Sciatic nerve (tissue), 2 donors: ENCODE measurements around the gene LRP3. TPM values are rescaled to one million over a fixed set of nuclear protein-coding genes. Genes with fewer than 3 reads are reported as not detected.
"Not testable (repeated sequence)": the region's sequence is repeated elsewhere in the genome, so short reads cannot be mapped to it uniquely, and the experiment has no call there.

Source experiments
- ATAC-seq: fragments of 200-7000 bp; cut with Tn5 transposase; one replicate; pipeline ENCODE4 v1.9.1; 2020; ENCODE audit warnings: mild to moderate bottlenecking, moderate library complexity
- DNase-seq: peaks from one replicate; pipeline ENCODE4 v3.0.0-alpha.2; 2020; ENCODE audit warnings: low spot score
- intact Hi-C: fragments of 100-400 bp; cut with DNase I; formaldehyde crosslinking; loops from one replicate; pipeline ENCODE4 v1.14.2; 2022
- total RNA-seq: library from RNA; stranded (reverse); fragmentation: NEBNext Ultra II Directional; extraction: Animal tissue kit (Norgen Biotek cat#: 25700); gene quantifications from one replicate; pipeline ENCODE4 v1.2.1, GENCODE V29; 2021
- donor health status: DM: no; HTN: no; CAD: no.
- donor health status: DM: no; HTN: no; CAD: no.

Gene LRP3
- total RNA-seq, 1 donor from 2014 or later = 21.7 TPM

GRCh38 chr19:33174186-33174585 lies 19.9 kb upstream of the LRP3 start:
- no peak for DNase-seq
- ATAC-seq = no peak
- intact Hi-C loops = no loop called here

- DNase-seq (no peak), ATAC-seq (no peak)
- intact Hi-C loops = no loop called here
These were observed 18.9 kb upstream of the LRP3 start for GRCh38 chr19:33175156-33175782.

DNA sequence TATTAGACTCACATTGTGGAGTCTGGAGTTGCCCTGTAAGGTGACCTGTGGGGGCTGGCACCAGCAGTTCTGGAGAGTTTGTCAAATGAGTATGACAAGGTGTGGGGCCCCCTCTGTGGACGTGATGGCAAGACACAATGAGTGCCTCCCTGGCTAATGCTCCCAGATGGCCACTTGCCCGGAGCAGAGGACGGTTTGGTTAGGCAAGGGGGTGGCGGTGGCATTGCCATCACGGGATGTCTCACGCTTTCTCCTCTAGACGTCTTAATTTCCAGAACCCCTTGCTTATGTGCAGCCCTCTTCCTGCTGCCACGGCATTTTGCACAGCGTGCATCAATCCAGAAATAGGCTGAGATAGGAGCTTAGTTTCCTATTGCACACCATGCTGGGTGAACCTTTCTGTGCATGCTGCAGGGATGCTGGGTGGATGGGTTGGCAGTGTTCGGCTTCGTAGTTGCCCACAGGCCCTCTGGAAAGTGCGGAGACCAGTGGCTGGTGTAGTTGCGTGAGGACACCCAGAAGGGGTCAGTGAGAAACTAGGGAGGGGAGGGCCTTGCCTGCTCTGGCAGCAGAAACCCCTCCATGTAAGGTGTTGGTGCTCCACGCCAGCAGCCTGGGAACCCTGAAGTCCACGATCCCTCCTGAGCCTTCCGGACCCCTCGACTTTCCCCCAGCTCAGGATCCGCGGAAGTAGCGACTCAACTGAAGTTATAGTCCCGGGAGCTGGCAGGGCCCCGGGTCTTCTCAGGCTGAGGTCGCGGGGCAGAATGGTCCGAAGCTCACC lies 18.1 kb upstream of the LRP3 start:
- ATAC-seq (no peak), DNase-seq (no peak)
- intact Hi-C loops = no loop called here

DNA sequence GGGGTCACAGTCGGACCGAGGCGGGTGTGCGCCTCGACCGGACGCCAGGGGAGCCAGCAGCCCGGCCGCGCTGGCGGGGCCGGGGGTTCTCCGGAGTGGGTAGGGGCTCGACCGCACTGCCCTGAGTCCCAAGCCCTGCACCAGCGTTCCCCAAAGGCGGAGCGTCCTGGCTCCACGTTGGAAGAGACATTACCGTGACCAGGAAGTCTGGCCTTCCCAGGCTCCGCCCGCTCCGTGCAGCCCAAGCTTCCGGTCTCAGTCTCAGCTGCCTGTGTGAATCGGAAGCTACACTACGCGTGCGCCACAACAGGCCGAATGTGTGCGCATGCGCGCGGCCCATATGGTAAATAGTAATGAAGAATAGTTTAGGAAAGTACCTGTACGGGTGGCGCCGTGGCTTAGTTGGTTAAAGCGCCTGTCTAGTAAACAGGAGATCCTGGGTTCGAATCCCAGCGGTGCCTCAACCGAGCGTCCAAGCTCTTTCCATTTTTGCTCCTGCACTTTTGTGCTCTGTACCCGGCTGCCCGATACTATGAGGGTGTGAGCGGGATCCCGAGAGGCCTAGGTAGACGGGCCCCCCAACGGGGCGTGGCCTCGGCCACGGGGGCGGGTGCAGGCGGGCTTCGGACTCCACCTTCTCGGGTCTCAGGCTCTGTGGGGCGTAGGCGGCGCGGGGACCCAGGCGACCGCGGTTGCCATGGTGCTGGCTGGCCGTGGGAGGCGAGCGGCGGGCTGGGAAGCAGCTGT lies 17.3 kb upstream of the LRP3 start:
- ATAC-seq (peak; percentile 96), DNase-seq (peak; percentile 97)
- intact Hi-C loops = no loop called here

GRCh38 chr19:33177417-33177979 lies 16.6 kb upstream of the LRP3 start:
- intact Hi-C loops = no loop called here
- no peak for DNase-seq
- peak; percentile 27 for ATAC-seq

DNA sequence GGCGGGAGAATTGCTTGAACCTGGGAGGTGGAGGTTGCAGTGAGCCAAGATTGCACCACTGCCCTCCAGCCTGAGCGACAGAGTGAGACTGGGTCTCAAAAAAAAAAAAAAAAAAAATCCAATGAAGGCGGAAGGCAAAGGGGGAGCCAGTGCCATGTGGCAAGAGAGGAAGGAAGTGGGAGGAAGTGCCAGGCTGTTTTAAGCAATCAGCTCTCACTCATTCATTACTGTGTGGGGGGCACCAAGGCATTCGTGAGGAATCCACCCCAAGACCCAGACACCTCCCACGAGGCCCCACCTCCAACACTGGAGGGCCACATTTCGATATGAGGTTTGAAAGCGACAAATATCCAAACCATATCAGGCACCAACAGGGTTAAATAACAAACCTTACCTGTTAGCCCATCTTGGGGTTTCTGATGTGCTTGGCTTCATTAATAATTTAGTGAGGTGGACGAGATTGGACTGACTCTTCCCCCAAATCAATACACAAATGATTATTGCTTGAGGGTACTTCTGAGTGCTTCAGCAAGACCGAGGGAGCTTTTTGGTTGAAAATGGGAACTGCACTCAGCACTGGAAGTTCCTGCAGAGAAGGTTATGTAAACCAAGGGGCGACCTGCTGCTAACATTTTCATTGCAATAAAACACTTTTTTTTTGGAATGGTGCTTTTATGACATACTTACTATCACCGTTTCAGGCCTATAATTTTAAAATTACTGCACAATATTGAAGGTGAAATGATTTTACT lies 7.5 kb upstream of the LRP3 start:
- intact Hi-C loops = no loop called here
- DNase-seq (peak; percentile 36), ATAC-seq (peak; percentile 29)

GRCh38 chr19:33187183-33187540 lies 7.0 kb upstream of the LRP3 start:
- DNase-seq = peak; percentile 47
- no peak for ATAC-seq
- intact Hi-C loops = no loop called here

DNA sequence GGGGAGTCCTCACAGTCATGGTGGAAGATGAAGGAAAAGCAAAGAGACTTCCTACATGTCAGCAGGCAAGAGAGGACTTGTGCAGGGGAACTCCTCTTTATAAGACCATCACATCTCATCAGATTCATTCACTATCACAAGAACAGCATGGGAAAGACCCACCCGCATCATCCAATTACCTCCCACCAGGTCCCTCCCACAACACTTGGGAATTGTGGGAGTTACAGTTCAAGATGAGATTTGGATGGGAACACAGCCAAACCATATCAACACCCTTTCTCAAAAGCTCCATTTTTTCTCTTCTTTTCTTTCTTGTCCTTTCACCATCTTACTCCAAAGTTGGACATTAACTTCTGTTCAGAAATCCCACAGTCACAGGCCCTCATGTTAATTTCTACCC lies 4.7 kb upstream of the LRP3 start:
- intact Hi-C loops = no loop called here
- no peak for DNase-seq

DNA sequence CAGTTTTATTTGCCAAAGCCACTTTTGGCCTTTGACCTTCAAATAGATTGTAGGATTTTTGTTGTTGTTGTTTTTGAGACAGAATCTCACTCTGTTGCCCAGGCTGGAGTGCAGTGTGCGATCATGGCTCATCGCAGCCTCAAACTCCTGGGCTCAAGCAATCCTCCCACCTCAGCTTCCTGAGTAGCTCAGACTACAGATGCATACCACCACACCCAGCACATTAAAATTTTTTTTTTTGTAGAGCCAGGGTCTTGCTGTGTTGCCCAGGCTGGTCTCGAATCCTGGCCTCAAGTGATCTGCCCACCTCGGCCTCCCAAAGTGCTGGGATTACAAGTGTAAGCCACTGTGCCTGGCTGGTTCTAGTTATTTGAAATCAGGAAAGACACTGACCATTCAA lies 3.0 kb upstream of the LRP3 start:
- ATAC-seq, DNase-seq, intact Hi-C loops: not testable (repeated sequence)

More for the DNA sequence above, 4.7 kb upstream of the LRP3 start:
- no peak for ATAC-seq

GRCh38 chr19:33191501-33191900 lies 2.6 kb upstream of the LRP3 start:
- ATAC-seq = no peak
- peak; percentile 26 for DNase-seq
- intact Hi-C loops = no loop called here

DNA sequence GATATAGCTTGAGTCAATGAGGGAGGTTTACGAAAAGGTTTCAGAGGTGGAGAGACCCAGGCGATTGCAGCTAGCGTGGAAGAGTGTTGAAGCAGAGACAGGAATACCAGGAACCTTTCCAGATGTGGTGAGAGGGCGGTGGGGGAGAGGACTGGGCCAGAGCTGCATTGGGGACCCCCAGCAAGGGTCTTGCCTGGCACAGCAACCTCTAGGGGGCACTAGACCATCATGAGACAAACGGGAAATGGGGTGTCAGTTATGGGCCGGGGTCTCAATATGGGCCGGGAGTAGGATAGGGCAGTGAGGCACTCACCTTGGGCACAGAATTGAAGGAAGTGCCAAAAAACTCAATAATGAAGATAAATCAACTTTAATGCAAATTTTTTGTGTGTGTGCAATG lies 2.1 kb upstream of the LRP3 start:
- peak; percentile 44 for DNase-seq
- intact Hi-C loops = no loop called here
- no peak for ATAC-seq

DNA sequence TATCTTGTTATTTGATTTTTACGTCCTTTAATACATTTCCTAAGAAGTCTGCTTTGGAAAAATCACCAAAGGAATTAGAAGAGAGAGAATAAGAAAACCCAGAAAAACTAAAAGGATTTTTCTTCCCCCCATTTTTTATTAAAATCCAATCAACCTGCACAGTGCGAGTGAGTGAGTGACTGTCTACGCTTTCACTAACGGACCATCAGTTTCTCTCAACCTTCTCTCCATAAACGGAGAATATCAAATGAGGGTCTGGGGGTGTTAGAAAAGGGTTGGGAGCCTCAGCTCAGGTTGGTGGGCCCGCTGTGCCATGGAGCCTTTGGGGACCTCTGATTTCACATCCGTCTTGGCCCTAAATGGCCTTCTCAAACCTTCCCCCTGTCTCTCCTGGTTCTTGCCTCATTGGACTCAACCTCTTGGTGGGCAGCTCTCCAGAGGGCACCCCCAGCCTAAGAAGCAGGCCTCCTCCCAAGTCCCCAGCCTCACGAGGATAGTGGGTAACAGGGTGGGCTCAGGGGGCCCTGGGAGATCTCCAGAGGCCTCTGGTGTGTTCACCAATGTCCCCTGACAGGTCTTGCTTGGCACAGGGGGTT lies 763 bp upstream of the LRP3 start:
- DNase-seq (no peak), ATAC-seq (no peak)
- intact Hi-C loops = no loop called here

- no peak for ATAC-seq
- intact Hi-C loops = no loop called here
These were observed 379 bp downstream of the LRP3 start for GRCh38 chr19:33194532-33194885.

DNA sequence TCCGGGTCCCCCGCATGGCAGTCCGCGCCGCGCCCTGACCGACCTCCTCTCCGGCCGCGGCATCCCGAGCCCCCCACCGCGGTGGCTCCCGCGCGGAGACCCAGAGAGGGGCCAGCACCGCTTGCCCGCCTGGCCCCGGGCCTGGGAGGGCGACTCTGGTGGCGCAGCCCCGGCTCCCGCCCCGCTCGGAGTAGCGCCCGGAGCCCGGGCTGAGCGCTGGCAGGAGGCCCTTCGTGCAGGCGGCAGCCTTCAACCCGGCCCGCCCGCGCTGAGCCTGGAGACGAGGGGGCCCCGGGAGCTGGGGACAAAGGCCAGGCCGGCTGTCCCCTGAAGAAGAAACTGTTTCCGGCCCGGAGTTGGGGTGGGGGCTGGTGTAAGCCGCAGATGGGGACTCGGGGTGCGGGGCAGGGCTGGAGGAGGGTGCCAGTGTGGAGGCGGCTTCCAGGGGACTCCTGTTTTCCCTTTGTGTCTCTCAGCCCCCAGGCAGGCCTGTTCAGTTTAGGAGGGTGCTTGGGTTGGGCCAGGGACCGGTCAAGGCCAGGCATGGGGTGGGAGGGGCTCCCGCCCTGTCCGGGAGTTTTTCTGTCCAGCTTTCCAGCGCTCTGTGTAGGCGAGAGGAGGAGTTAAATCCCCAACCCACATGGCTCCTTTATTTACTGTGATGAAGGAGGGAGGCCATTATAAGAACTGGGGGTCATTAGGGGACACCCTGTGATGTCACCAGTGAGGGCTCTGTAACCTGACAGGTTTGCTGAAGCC lies 935 bp downstream of the LRP3 start:
- ATAC-seq (peak; percentile 79), DNase-seq (no peak)
- intact Hi-C loops = no loop called here

More at GRCh38 chr19:33194532-33194885, 379 bp downstream of the LRP3 start:
- DNase-seq = no peak

DNA sequence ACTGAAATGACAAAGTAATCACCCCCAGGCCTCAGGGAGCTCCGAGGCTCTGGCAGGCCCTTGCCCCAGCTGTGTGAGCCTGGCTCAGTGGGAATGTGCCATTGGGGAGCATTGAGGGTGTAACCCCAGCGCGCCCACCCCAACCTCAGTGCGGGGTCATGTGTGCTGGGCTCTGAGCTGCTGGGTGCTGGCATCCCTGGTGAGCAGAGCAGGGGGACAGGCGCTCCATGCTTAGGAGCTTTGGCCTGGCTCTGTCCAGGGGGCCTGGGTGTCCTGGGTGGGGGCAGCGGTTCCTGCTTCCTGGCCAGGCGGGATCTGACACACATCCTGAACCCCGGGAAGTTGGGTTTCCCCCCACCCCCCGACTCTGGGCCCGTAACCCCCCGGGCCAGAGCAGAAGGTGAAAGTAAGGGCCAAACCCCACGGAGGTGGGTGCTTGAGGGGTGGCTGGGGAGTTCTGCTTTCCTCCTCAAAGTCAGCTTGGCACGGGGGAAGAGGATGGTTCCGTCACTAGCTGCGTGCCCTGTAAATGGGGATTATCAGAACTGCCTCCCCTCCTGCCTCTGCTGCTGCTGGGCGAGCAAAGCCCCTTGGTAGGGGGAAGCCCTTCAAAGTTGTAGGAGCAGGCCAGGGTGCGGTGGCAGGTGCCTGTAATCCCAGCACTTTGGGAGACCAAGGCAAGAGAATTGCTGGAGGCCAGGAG lies 1.7 kb downstream of the LRP3 start:
- intact Hi-C loops = no loop called here
- DNase-seq (no peak), ATAC-seq (peak; percentile 30)

- DNase-seq = no peak
- no peak for ATAC-seq
- intact Hi-C loops = no loop called here
These were observed 2.5 kb downstream of the LRP3 start for GRCh38 chr19:33196446-33197193.

- ATAC-seq = no peak
- no peak for DNase-seq
- intact Hi-C loops = no loop called here
These were observed 3.5 kb downstream of the LRP3 start for GRCh38 chr19:33197591-33198000.
